ENCODE measurements around the gene FUZ. TPM values are rescaled to one million over a fixed set of nuclear protein-coding genes. Genes with fewer than 3 reads are reported as not detected.

Gene FUZ
- total and polyA plus RNA-seq, 9 donors, result 13.4 to 48.6 (median 27.5) TPM

DNA sequence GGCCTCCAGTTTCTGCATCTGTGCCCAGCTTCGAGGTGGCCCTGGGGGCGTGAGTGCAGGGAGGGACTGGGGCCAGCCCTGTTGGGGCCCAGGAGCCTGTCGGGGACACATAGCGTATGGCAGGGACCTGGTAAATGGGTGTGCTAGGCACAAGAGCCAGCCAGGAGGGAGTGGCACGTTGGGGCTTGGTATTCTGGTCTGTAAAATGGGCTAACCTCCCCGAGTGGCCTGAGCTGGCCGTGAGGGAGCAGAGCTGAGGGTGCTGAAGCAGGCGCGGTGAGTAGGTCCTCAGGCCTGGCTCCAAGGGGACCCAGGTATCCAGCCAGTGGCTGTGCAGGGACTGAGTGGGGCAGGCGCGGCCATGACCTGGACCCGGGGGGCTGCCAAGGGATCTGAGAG, 42.2 kb upstream of the FUZ start:
- Histone ChIP-seq H3K27ac (peak overlapping the region in 1 of 2 donors; percentile 2), H3K9me3 (no peaks in the 10 kb centered on the region), H3K27me3 (no peaks in the 10 kb centered on the region), H3K4me3 (no peak overlapping the region), H3K4me1 (ENCODE audit: insufficient read depth) (peaks cover 4% of the 10 kb centered on the region), H3K36me3 (no peaks in the 10 kb centered on the region)
- TF ChIP-seq CTCF (IDR thresholded peaks at IDR 0.05) (no peak), POLR2A (IDR thresholded peaks at IDR 0.05) (no peak), EP300 (IDR thresholded peaks at IDR 0.05) (no peak)
- 80 to 81% (median 81%) methylated on average over 12 of the region's 12 CpGs for WGBS, 3 donors
- DNase-seq, result peak in 3 of 5 donors; percentile 29 to 43 (median 31)
- intact Hi-C loops (cut with DNase I), result loop anchor here in 1 of 4 donors (5.0 kb wide), 1 partner anchor 33 kb away; no protein-coding TSS in a partner anchor

DNA sequence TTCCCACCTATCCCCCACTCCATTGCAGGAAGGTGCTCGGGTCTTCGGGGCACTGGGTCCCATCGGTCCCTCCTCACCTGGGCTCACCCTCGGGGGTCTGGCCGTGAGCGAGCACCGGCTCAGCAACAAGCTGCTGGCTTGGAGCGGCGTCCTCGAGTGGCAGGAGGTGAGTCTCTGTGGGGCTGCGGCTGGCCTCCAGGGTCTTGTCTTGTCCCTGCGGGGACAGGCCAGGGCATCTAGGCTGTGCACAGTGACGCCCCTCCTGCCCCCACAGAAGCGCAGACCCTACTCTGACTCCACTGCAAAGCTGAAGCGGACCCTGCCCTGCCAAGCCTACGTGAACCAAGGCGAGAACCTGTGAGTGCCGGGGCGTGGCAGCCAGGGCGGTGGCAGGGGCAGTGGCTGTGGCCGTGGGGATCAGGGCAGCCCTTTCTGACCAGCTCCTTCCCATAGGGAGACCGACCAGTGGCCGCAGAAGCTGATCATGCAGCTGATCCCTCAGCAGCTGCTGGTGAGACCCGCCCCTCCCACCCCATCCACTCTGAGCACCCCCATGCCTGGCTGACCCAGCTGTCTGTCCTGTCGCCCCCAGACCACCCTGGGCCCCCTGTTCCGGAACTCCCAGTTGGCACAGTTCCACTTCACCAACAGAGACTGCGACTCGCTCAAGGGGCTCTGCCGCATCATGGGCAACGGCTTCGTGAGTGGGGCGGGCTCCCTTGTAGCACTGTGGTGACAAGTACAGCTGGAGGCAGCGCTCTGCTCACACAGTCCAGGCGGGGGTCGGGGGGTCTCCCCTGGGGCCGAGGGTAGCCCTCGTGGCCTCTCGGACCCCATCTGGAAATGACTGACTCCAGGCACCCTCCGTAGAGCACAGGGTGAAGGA, 41.5 kb upstream of the FUZ start:
- DNase-seq, result peak in 4 of 5 donors; percentile 22 to 52 (median 41)
- Histone ChIP-seq H3K36me3 (no peaks in the 10 kb centered on the region), H3K27ac (no peak overlapping the region), H3K9me3 (no peaks in the 10 kb centered on the region), H3K4me3 (no peak overlapping the region), H3K4me1 (ENCODE audit: insufficient read depth) (peaks cover 5% of the 10 kb centered on the region), H3K27me3 (no peaks in the 10 kb centered on the region)
- TF ChIP-seq CTCF (IDR thresholded peaks at IDR 0.05) (no peak), POLR2A (IDR thresholded peaks at IDR 0.05) (no peak), EP300 (IDR thresholded peaks at IDR 0.05) (no peak)
- 78 to 82% (median 81%) methylated on average over 36 to 39 of the region's 39 CpGs for WGBS, 3 donors
- intact Hi-C loops (cut with DNase I), result loop anchor here in 2 of 4 donors (5.0 kb wide), 2 partner anchors 32 to 37 kb away; partner anchors contain the start of gene MED25 (in 1 of the 2)

- peak overlapping the region in 1 of 2 donors; percentile 34 for H3K27ac ChIP-seq
- WGBS, 3 donors, result 66 to 73% (median 72%) methylated on average over 10 of the region's 10 CpGs
- peaks cover 5% of the 10 kb centered on the region for H3K4me1 ChIP-seq (ENCODE audit: insufficient read depth)
- H3K36me3 ChIP-seq, result no peaks in the 10 kb centered on the region
- DNase-seq, result peak in 1 of 5 donors; percentile 38
- no peak overlapping the region for H3K4me3 ChIP-seq
- intact Hi-C loops (cut with DNase I), result loop anchor here in 1 of 4 donors (5.0 kb wide), 1 partner anchor 37 kb away; the partner anchor contains the start of gene MED25
- H3K9me3 ChIP-seq, result no peaks in the 10 kb centered on the region
- no peak for TF ChIP-seq POLR2A (IDR thresholded peaks at IDR 0.05)
- no peak for TF ChIP-seq EP300 (IDR thresholded peaks at IDR 0.05)
- TF ChIP-seq CTCF (IDR thresholded peaks at IDR 0.05), result no peak
- no peaks in the 10 kb centered on the region for H3K27me3 ChIP-seq
Observed at GRCh38 chr19:49853852-49854377, 40.8 kb upstream of the FUZ start.

GRCh38 chr19:49852631-49853126, 39.6 kb upstream of the FUZ start:
- DNase-seq, result no peak
- no peaks in the 10 kb centered on the region for H3K36me3 ChIP-seq
- TF ChIP-seq POLR2A (IDR thresholded peaks at IDR 0.05) (no peak), CTCF (IDR thresholded peaks at IDR 0.05) (no peak), EP300 (IDR thresholded peaks at IDR 0.05) (no peak)
- no peaks in the 10 kb centered on the region for H3K27me3 ChIP-seq
- intact Hi-C loops (cut with DNase I), result loop anchor here in 1 of 4 donors (5.0 kb wide), 1 partner anchor 35 kb away; the partner anchor contains the start of gene MED25
- H3K4me1 ChIP-seq (ENCODE audit: insufficient read depth), result peaks cover 5% of the 10 kb centered on the region
- no peak overlapping the region for H3K27ac ChIP-seq
- H3K9me3 ChIP-seq, result no peaks in the 10 kb centered on the region
- H3K4me3 ChIP-seq, result no peak overlapping the region
- 34 to 58% (median 45%) methylated on average over 14 of the region's 14 CpGs for WGBS, 3 donors

Data from ovary (tissue), 9 donors.